ENCODE data around the gene LRCH3.

DNA sequence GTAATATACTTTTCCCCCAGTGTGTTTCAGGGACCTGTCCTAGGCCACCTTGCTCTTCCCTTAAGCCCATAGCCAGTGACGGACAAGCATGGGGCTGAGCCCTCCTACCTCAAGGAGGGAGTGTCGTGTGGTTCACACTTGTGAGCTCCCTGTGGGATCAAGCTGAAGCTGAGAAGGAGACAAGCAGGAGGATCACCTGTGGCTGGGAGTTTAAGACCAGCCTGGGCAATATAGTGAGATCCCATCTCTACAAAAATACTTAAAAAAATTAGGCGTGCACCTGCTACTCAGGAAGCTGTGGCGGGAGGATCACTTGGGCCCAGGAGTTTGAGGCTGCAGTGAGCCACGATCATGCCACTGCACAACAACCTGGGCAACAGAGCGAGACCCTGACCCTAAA is 82.3 kb downstream of the LRCH3 start:
- TF ChIP-seq, protein P1, sequence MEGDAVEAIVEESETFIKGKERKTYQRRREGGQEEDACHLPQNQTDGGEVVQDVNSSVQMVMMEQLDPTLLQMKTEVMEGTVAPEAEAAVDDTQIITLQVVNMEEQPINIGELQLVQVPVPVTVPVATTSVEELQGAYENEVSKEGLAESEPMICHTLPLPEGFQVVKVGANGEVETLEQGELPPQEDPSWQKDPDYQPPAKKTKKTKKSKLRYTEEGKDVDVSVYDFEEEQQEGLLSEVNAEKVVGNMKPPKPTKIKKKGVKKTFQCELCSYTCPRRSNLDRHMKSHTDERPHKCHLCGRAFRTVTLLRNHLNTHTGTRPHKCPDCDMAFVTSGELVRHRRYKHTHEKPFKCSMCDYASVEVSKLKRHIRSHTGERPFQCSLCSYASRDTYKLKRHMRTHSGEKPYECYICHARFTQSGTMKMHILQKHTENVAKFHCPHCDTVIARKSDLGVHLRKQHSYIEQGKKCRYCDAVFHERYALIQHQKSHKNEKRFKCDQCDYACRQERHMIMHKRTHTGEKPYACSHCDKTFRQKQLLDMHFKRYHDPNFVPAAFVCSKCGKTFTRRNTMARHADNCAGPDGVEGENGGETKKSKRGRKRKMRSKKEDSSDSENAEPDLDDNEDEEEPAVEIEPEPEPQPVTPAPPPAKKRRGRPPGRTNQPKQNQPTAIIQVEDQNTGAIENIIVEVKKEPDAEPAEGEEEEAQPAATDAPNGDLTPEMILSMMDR (IDR thresholded peaks at IDR 0.05) = no peak
- TF ChIP-seq POLR2A (IDR thresholded peaks at IDR 0.05) = no peak
